ENCODE measurements around the gene COL18A1.

- no peak for TF ChIP-seq CTCF (conservative IDR thresholded peaks at IDR 0.05; ENCODE audit: low read depth, low read length)
- TF ChIP-seq EZH2 (IDR thresholded peaks at IDR 0.05; ENCODE audit: borderline replicate concordance, low read depth, low read length, poor library complexity, severe bottlenecking) = no peak
Observed at GRCh38 chr21:45435405-45435981, 30.5 kb downstream of the COL18A1 start.
